Measurements from ENCODE around the gene MTHFD1L. TPM values are rescaled to one million over a fixed set of nuclear protein-coding genes. Genes with fewer than 3 reads are reported as not detected.

The MTHFD1L gene
- total and polyA plus RNA-seq, 2 of the 4 experiments (the other 2 are of a cell fraction): 43.5 to 53.2 TPM

DNA sequence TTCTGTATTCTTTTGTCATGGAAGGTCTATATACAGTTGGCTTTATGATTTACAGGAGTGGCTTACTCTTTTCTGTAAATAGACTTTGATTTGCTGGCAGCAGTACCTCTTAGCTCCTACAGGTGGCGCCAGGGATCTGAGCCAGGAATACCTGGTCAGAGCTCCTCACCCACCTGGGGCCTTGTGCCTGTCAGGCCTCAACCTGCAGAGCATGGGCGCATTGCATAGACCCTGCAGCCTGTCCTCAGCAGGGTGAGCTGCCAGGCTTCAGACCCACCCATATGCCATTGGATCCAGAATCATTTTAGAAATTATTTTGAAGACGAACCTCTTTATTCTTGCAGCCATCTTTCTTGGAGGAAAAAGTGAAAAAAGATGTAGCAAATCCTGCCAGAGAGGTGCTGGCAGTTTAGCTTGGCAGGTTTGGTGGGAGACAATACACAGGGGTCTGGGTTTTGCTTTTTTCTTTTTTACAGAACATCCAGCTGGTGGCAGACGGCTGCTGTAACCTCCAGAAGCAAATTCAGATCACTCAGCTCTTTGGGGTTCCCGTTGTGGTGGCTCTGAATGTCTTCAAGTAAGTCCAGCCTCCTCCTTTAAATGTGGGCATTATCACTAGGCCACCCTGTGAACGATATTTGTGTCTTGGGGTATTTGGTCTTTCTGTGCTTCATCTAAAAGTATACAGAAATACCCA is 149.1 kb downstream of the MTHFD1L start:
- dilution Hi-C loops (cut with HindIII; ENCODE audit: low sequenced_read_pairs, unreplicated experiment) (no loop called here), in situ Hi-C loops (cut with MboI; ENCODE audit: low sequenced_read_pairs) (loop anchor here (5.0 kb wide), 1 partner anchor 308 kb away; no protein-coding TSS in a partner anchor)
- BruUV-seq (replicated peaks): no TSS peak

More for the DNA sequence above, 149.1 kb downstream of the MTHFD1L start:
- Histone ChIP-seq H4K20me1 (ENCODE audit: insufficient read depth, low read length) (0 out of 2 replicates have a peak, but pooled peaks cover 5% of the 10 kb centered on the region), H3K9me1 (ENCODE audit: insufficient read depth, low read length) (peaks cover 23% of the 10 kb centered on the region), H2AK5ac (ENCODE audit: low read depth, low read length) (peak overlapping the region; percentile 37; the same call in 1 of the 2 replicates), H4K5ac (ENCODE audit: low read depth, low read length) (0 out of 2 replicates have a peak overlapping the region, but pooled peaks have one; percentile 3), H2BK20ac (ENCODE audit: low read depth, low read length) (peak overlapping the region; percentile 36; the same call in 1 of the 2 replicates), H3K27ac (ENCODE audit: insufficient read depth, low read length) (peak overlapping the region; percentile 88), H3K23ac (ENCODE audit: low read depth, low read length) (no peak overlapping the region), H3K18ac (ENCODE audit: low read depth, low read length) (no peak overlapping the region), H4K8ac (ENCODE audit: low read depth in 2 of 2, low read length in 2 of 2) (no peak overlapping the region; a peak in 1 of 4 replicates), H3K36me3 (ENCODE audit: control insufficient read depth, insufficient read depth, low read length) (peaks cover 61% of the 10 kb centered on the region), H2AFZ (replicated peaks; ENCODE audit: low read length, poor library complexity) (peak overlapping the region; percentile 39), H2BK120ac (ENCODE audit: low read depth, low read length) (peak overlapping the region; percentile 31), H3K4me1 (ENCODE audit: control insufficient read depth, insufficient read depth, low read length) (peaks cover 20% of the 10 kb centered on the region), H3K9ac (ENCODE audit: low read depth, low read length) (peak overlapping the region; percentile 48), H3K56ac (ENCODE audit: extremely low read depth, insufficient read depth, low read length) (no peak overlapping the region), H2AK9ac (replicated peaks; ENCODE audit: low read depth, low read length, poor library complexity) (no peak overlapping the region), H3K4ac (ENCODE audit: low read depth, low read length) (peak overlapping the region; percentile 3; the same call in 1 of the 2 replicates), H3K4me3 (ENCODE audit: insufficient read depth, low read depth, low read length) (no peak overlapping the region), H3K14ac (replicated peaks; ENCODE audit: low read depth, low read length) (no peak overlapping the region), H4K91ac (ENCODE audit: insufficient read depth, low read depth, low read length) (peak overlapping the region; percentile 42; the same call in 1 of the 2 replicates), H2BK5ac (ENCODE audit: low read depth, low read length, poor library complexity, severe bottlenecking) (peak overlapping the region; percentile 32), H3K9me3 (ENCODE audit: control insufficient read depth, insufficient read depth, low read length) (no peaks in the 10 kb centered on the region), H3K79me1 (ENCODE audit: low read depth in 1 of 2, low read length in 2 of 2) (peaks cover 12 to 48% of the 10 kb centered on the region in 2 experiments), H3K4me2 (ENCODE audit: low read depth, low read length) (peak overlapping the region; percentile 23; the same call in 1 of the 2 replicates), H3K27me3 (ENCODE audit: control insufficient read depth, insufficient read depth, low read length) (no peaks in the 10 kb centered on the region), H2BK15ac (ENCODE audit: low read depth, low read length) (no peak overlapping the region; the same call in 2 of the 3 replicates)
- DNase-seq (peak; percentile 71), ATAC-seq (ENCODE audit: low read depth) (peak; percentile 43)
- ChIA-PET POLR2A (ENCODE audit: unreplicated experiment) (interaction anchor here (0.5 to 0.6 kb wide), 2 partner anchors 106 to 165 kb away, joined by 3 to 4 read pairs; no protein-coding TSS in a partner anchor), CTCF (interaction anchor here (0.6 to 3.4 kb wide), 24 partner anchors 8 to 337 kb away, joined by 3 to 56 read pairs (median 4); no protein-coding TSS in a partner anchor)
- WGBS, 2 experiments (ENCODE audit: extremely low coverage in 2 of 2, insufficient read length in 1 of 2): no CpG with 5 or more reads among the region's 6 CpGs
- TF ChIP-seq, protein P1, sequence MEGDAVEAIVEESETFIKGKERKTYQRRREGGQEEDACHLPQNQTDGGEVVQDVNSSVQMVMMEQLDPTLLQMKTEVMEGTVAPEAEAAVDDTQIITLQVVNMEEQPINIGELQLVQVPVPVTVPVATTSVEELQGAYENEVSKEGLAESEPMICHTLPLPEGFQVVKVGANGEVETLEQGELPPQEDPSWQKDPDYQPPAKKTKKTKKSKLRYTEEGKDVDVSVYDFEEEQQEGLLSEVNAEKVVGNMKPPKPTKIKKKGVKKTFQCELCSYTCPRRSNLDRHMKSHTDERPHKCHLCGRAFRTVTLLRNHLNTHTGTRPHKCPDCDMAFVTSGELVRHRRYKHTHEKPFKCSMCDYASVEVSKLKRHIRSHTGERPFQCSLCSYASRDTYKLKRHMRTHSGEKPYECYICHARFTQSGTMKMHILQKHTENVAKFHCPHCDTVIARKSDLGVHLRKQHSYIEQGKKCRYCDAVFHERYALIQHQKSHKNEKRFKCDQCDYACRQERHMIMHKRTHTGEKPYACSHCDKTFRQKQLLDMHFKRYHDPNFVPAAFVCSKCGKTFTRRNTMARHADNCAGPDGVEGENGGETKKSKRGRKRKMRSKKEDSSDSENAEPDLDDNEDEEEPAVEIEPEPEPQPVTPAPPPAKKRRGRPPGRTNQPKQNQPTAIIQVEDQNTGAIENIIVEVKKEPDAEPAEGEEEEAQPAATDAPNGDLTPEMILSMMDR (conservative IDR thresholded peaks at IDR 0.05; ENCODE audit: low read depth, low read length): peak; percentile 77
- TF ChIP-seq, protein P2, sequence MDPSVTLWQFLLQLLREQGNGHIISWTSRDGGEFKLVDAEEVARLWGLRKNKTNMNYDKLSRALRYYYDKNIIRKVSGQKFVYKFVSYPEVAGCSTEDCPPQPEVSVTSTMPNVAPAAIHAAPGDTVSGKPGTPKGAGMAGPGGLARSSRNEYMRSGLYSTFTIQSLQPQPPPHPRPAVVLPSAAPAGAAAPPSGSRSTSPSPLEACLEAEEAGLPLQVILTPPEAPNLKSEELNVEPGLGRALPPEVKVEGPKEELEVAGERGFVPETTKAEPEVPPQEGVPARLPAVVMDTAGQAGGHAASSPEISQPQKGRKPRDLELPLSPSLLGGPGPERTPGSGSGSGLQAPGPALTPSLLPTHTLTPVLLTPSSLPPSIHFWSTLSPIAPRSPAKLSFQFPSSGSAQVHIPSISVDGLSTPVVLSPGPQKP (IDR thresholded peaks at IDR 0.05; ENCODE audit: borderline replicate concordance, low read depth, low read length): no peak
- peak; percentile 70 for TF ChIP-seq SMC3 (IDR thresholded peaks at IDR 0.05; ENCODE audit: low read depth, low read length)
- TF ChIP-seq, protein P3, sequence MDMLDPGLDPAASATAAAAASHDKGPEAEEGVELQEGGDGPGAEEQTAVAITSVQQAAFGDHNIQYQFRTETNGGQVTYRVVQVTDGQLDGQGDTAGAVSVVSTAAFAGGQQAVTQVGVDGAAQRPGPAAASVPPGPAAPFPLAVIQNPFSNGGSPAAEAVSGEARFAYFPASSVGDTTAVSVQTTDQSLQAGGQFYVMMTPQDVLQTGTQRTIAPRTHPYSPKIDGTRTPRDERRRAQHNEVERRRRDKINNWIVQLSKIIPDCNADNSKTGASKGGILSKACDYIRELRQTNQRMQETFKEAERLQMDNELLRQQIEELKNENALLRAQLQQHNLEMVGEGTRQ (IDR thresholded peaks at IDR 0.05; ENCODE audit: low read depth, low read length): no peak
- no peak for TF ChIP-seq NFE2L2 (IDR thresholded peaks at IDR 0.05; ENCODE audit: low read depth, low read length)
- TF ChIP-seq RAD21 (IDR thresholded peaks at IDR 0.05; ENCODE audit: low read length): peak; percentile 81
- TF ChIP-seq RCOR1 (IDR thresholded peaks at IDR 0.05; ENCODE audit: insufficient replicate concordance, low read length): no peak
- intact Hi-C loops (cut with micrococcal nuclease): loop anchor here (1.0 to 10.0 kb wide), 4 partner anchors 122 to 320 kb away; no protein-coding TSS in a partner anchor
